ENCODE results near the gene CACNA1C.

The CACNA1C gene

GRCh38 chr12:2035431-2036055 lies 17.2 kb upstream of the CACNA1C start:
- DNase-seq = no peak

GRCh38 chr12:2039034-2039433 lies 13.8 kb upstream of the CACNA1C start:
- DNase-seq = no peak

DNA sequence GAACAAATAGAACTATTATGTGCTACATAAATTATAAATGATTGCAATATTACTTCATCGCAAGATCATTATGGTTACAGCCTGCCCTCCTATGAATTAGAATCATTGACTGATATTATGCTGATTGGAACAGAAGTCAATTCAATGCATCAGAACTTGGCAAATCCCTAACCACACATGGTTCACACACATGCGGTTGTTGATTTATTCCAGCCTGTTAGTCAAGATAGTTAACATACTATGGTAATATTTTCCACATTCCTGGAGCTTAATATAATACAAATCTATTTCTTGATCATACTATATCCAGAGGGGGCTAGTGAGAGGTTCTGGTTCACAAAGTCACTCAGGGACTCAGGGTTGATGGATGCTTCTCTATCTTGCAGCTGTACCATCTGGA lies 9.7 kb upstream of the CACNA1C start:
- no peak for DNase-seq

GRCh38 chr12:2044165-2044564 lies 8.6 kb upstream of the CACNA1C start:
- DNase-seq = no peak

GRCh38 chr12:2046957-2047356 lies 5.8 kb upstream of the CACNA1C start:
- DNase-seq = no peak

- DNase-seq = no peak
Observed at GRCh38 chr12:2047752-2048151, 5.0 kb upstream of the CACNA1C start.

- DNase-seq = no peak
Observed at GRCh38 chr12:2049604-2050540, 2.9 kb upstream of the CACNA1C start.

DNA sequence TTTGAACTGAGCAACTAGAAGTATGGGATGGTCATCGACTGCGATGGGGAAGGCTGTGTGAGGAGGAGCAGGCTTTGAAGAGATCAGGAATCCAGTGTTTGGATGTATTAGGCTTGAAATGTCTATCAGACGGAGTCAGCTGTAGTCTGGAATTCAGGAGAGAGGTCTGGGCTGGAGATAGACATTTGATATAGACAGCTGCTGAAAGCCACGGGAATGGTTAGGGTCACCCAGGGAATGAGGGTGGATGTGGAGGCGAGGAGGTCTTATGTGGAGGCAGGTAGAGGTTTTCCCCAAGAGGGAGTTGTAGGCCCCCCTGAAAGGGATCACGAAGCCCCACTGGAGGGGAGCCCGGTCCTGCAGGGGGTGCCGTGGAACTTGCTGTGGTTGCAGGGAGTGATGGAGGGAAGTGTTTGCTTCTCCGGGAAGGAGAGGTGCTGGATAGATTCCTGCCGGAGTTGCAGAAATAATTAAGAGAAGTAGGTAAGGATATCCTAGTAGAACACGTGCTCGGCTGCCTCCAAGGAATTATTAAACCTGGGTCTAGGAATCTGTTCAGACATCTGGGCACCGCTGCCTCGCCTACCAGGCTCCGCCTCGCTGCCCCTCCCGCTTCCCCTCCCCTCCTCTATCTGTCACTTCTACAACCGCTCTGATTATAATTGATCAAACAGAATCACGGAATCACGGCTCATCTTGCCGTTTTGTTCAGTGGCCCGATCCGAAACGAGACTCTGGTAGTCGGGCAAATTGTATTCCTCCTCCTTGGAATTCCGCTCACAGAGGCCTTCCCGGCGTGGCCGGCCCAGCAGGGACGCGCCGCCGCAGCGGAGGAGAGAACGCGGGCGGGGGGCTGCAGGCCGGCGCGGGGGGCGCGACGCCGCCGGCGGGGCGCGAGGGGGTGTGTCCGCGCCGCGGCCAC lies 826 bp upstream of the CACNA1C start:
- DNase-seq = no peak

GRCh38 chr12:2053691-2054090 lies 904 bp downstream of the CACNA1C start:
- DNase-seq = no peak

- DNase-seq = no peak
Observed at GRCh38 chr12:2054091-2055018, 1.6 kb downstream of the CACNA1C start.

DNA sequence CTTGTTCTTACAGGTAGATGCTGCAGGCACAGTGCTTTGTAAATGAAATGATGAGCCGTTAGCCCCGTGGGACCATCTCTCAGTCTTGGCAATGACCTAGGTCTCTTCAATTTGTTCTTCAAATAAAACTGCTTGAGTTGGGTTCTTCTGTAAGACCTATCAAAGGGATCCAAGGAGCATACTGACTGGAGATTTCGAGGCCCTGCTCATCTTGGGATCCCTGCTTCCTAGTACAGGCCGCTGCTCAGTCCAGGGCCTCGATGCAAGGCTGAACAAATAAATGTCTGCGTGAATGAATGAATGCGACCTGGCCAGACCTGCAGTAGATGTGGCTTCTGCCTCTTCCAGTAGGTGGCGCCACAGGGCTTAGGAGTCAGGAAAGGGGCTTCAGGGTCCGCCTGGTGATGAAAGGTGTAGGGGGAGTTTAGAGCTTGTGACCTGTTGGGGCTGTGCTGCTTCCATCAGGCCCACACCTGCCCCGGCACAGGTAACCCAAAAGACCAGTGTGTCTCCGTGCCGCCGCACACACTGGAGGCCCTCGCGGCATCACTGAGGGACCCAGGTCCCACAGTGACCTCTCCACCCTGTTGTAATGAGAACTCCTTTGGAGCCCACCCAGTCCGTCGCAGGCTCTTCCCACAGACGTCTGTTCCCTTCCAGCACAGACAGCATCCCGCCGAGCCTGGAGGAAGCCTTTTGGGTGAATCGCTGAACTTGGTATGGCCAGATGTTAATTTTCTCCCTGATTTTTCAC lies 4.4 kb downstream of the CACNA1C start:
- no peak for DNase-seq

DNA sequence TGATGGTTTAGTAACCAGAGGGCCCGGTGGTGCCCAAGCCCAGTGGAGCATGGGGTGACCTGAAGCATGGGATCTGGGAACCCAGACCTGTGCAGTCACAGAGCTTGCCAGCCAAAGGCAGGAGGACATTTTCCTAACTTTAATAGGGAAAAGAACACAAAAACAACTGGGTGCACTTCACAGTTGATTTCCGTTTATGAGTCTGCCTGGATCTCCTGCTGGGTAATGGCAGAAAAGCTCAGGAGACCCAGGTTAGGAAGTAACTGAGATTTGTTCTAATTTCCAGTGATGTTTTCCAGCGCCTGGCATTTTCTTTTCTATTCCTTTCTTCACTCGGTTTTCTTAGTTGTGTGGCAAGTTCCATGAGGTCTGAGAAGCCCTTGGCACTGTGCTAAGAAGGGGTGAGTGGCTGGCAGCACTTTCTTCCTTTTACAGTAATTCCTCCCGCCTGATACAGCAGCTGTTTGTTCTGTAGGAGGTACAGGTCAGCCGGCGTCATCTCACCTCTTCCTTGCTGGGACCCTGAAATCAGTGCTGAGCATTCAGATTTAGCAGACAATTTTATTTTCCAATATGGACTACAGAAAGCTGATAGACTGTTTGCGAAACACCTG lies 5.1 kb downstream of the CACNA1C start:
- DNase-seq = no peak

DNA sequence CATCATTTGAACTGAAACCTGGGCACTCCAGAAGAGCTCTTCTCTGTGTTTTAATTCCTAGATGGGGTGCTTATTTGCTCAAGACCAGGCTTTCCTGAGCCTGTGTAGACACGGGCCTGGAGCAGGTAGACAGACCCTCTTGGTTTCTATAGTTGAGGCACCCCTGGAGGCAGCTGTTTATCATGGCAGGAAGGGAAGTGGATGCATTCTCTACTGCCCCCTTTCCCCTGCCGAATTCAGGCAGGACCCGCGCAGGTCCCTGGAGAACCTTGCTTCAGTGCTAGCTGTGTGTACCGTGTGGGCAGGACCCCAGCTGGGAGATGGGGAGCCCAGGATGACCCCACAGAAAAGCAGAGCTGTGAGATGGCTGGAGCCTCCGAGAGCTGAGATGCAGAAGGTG lies 6.0 kb downstream of the CACNA1C start:
- no peak for DNase-seq

GRCh38 chr12:2061402-2061801 lies 8.6 kb downstream of the CACNA1C start:
- DNase-seq = no peak

- DNase-seq = no peak
Observed at GRCh38 chr12:2064071-2064507, 11.3 kb downstream of the CACNA1C start.

GRCh38 chr12:2068653-2069052 lies 15.9 kb downstream of the CACNA1C start:
- DNase-seq = no peak

DNA sequence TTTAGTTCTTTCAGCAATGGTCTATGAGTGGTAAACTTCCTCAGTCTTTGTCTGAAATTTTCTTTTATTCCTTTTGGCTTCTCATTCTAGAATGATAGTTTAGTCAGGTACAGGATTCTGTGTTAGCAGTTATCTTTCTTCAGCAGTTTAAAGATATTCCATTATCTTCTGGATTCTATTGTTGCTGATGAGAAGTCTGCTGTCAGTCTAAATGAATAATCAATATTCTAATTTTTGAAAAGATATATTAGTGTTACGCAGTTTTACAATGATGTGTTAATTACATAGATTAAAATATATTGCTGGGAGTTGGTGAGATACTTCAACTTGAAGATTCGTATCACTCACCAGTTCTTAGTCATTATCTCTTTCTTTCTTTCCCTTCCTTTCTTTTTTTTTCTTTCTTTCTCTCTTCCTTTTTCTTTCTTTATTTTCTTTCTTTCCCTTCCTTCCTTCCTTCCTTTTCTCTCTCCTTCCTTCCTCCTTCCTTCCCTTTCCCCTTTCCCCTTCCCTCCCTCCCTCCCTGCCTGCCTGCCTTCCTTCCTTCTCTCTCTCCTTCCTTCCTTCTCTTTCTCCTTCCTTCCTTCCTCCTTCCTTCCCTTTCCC lies 17.8 kb downstream of the CACNA1C start:
- no peak for DNase-seq

DNA sequence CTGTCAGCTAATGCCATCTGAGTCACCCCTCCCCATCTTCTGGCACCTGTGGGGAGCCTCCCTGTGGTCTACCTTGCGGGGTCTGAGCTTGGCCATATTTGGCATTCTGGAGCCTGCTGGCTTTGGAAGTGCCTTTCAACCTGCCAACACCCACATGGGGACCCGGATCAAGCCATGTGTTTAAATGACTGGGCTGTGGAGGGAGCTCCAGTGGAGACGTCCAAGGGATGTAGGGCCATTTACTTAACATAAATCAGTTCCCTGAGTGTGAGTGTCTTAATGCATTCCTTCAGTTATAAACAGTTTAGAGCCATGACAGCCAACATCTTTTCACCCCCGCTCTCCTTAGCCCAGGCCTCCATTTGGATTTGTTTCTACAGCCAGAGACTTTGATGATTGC lies 22.0 kb downstream of the CACNA1C start:
- DNase-seq = no peak

DNA sequence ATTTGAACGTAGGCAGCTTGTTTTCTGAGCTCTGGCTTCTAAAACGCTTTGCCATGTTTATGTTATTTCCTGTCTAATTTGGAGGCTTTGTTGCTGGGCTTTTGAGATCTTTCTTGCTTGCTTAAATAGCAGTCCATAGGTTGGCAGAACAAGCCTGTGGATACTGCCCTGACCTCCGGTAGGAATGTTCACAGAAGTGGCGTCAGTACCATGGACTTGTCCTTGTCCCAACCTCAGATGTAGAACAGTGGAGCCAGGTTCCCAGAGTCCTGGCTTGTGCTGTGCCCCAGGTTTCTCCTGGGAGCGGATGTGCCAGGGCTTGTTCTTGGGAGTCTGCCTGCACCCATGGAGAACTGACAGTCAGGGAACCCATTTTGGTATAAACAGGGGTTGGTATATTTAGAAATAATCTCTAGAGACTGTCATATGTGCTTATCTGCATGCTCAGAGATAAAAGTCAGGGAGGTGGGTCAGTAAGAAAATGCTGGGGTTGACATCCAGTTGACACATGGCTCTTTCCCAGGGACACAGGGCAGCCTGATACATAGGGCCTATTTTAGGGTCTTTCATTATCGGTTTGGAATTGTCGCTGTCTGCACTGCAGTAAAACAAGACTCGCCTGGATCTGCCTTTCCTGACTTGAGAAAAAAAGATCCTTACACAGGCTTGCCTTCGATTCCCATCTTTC lies 22.9 kb downstream of the CACNA1C start:
- no peak for DNase-seq

GRCh38 chr12:2076196-2076570 lies 23.4 kb downstream of the CACNA1C start:
- no peak for DNase-seq
